ENCODE measurements around the gene HSPB1. TPM values are rescaled to one million over a fixed set of nuclear protein-coding genes. Genes with fewer than 3 reads are reported as not detected.

HSPB1 gene
- total and polyA plus RNA-seq, 7 experiments from 2014 or later, result 26.3 to 93.5 (median 40.6) TPM

- ATAC-seq (no peak), DNase-seq (no peak)
- peaks cover 4 to 6% of the 10 kb centered on the region in 2 donors for H3K27me3 ChIP-seq (ENCODE audit: control insufficient read depth in 2 of 2, insufficient read depth in 2 of 2, low read length in 2 of 2)
- H3K36me3 ChIP-seq (ENCODE audit: control insufficient read depth in 2 of 3, insufficient read depth in 3 of 3, low read length in 3 of 3), result no peaks in the 10 kb centered on the region
- ChIA-PET CTCF (no interaction called here), POLR2A (interaction anchor here (0.6 to 1.4 kb wide), 3 partner anchors 36 to 127 kb away, joined by 3 to 4 read pairs (median 4); partner anchors contain the start of gene YWHAG)
- intact Hi-C loops (cut with micrococcal nuclease), result no loop called here
- H3K9me3 Mint-ChIP-seq, result peaks cover 0 to under 1% (median 0%) of the 10 kb centered on the region in 11 donors
- H3K4me1 Mint-ChIP-seq, result peaks cover 10 to 18% (median 14%) of the 10 kb centered on the region in 7 donors
- no peak overlapping the region for H3K27ac Mint-ChIP-seq
- no peaks in the 10 kb centered on the region for H3K9me3 ChIP-seq (ENCODE audit: control insufficient read depth in 2 of 3, low read length in 3 of 3)
- peaks cover 6 to 10% of the 10 kb centered on the region in 2 donors for H3K4me1 ChIP-seq (ENCODE audit: control insufficient read depth in 2 of 2, insufficient read depth in 2 of 2, low read length in 2 of 2)
- no peak overlapping the region for H3K4me3 Mint-ChIP-seq
- H3K36me3 Mint-ChIP-seq, result peaks cover 0 to 6% (median 3%) of the 10 kb centered on the region in 5 donors
- no peak overlapping the region for H3K4me3 ChIP-seq (ENCODE audit: low read length)
- H3K27me3 Mint-ChIP-seq, result peaks cover 21 to 54% (median 31%) of the 10 kb centered on the region in 5 donors
- H3K27ac ChIP-seq (ENCODE audit: low read depth, low read length), result no peak overlapping the region
These were observed 23.9 kb upstream of the HSPB1 start for GRCh38 chr7:76278540-76278939.

- Mint-ChIP-seq H3K36me3 (peaks cover 0 to 6% (median 3%) of the 10 kb centered on the region in 5 donors), H3K27ac (no peak overlapping the region), H3K4me1 (peaks cover 6 to 16% (median 14%) of the 10 kb centered on the region in 7 donors), H3K9me3 (no peaks in the 10 kb centered on the region), H3K4me3 (peak overlapping the region in 5 of 10 donors; percentile 42 to 91 (median 73)), H3K27me3 (peaks cover 29 to 61% (median 42%) of the 10 kb centered on the region in 5 donors)
- H3K9me3 ChIP-seq (ENCODE audit: control insufficient read depth in 2 of 3, low read length in 3 of 3), result no peaks in the 10 kb centered on the region
- H3K27me3 ChIP-seq (ENCODE audit: control insufficient read depth in 2 of 2, insufficient read depth in 2 of 2, low read length in 2 of 2), result peaks cover 4 to 6% of the 10 kb centered on the region in 2 donors
- ChIA-PET POLR2A (no interaction called here), CTCF (no interaction called here)
- H3K4me1 ChIP-seq (ENCODE audit: control insufficient read depth in 2 of 2, insufficient read depth in 2 of 2, low read length in 2 of 2), result peaks cover 6 to 10% of the 10 kb centered on the region in 2 donors
- DNase-seq, result no peak
- no peak overlapping the region for H3K27ac ChIP-seq (ENCODE audit: low read depth, low read length)
- intact Hi-C loops (cut with micrococcal nuclease), result loop anchor here in 1 of 2 donors (5.0 kb wide), 1 partner anchor 37 kb away; no protein-coding TSS in a partner anchor
- H3K4me3 ChIP-seq (ENCODE audit: low read length), result no peak overlapping the region
- no peaks in the 10 kb centered on the region for H3K36me3 ChIP-seq (ENCODE audit: control insufficient read depth in 2 of 3, insufficient read depth in 3 of 3, low read length in 3 of 3)
- ATAC-seq, result no peak
These were observed 22.1 kb upstream of the HSPB1 start for GRCh38 chr7:76280408-76280807.

- DNase-seq, result peak in 1 of 9 donors; percentile 41
- peaks cover 6 to 16% (median 14%) of the 10 kb centered on the region in 7 donors for H3K4me1 Mint-ChIP-seq
- Histone ChIP-seq H3K27ac (ENCODE audit: low read depth, low read length) (no peak overlapping the region), H3K4me1 (ENCODE audit: control insufficient read depth in 2 of 2, insufficient read depth in 2 of 2, low read length in 2 of 2) (peaks cover 6 to 10% of the 10 kb centered on the region in 2 donors), H3K9me3 (ENCODE audit: control insufficient read depth in 2 of 3, low read length in 3 of 3) (no peaks in the 10 kb centered on the region), H3K27me3 (ENCODE audit: control insufficient read depth in 2 of 2, insufficient read depth in 2 of 2, low read length in 2 of 2) (peaks cover 4 to 6% of the 10 kb centered on the region in 2 donors), H3K36me3 (ENCODE audit: control insufficient read depth in 2 of 3, insufficient read depth in 3 of 3, low read length in 3 of 3) (no peaks in the 10 kb centered on the region), H3K4me3 (ENCODE audit: low read length) (peak overlapping the region; percentile 51)
- H3K27me3 Mint-ChIP-seq, result peaks cover 29 to 61% (median 38%) of the 10 kb centered on the region in 5 donors
- H3K9me3 Mint-ChIP-seq, result no peaks in the 10 kb centered on the region
- H3K4me3 Mint-ChIP-seq, result peak overlapping the region; percentile 55 to 91 (median 76)
- peak; percentile 57 for ATAC-seq
- intact Hi-C loops (cut with micrococcal nuclease), result loop anchor here in 1 of 2 donors (5.0 kb wide), 1 partner anchor 36 kb away; no protein-coding TSS in a partner anchor
- ChIA-PET POLR2A (no interaction called here), CTCF (interaction anchor here (1.2 to 1.3 kb wide), 2 partner anchors 10 to 33 kb away, joined by 4 to 5 read pairs; no protein-coding TSS in a partner anchor)
- H3K36me3 Mint-ChIP-seq, result peaks cover 0 to 6% (median 3%) of the 10 kb centered on the region in 5 donors
- peak overlapping the region in 2 of 9 donors; percentile 44 to 52 for H3K27ac Mint-ChIP-seq
These were observed 21.3 kb upstream of the HSPB1 start for GRCh38 chr7:76281006-76281705.

GRCh38 chr7:76281706-76282343 lies 20.6 kb upstream of the HSPB1 start:
- DNase-seq, result no peak
- CTCF ChIA-PET, result interaction anchor here (1.2 to 1.3 kb wide), 2 partner anchors 9 to 32 kb away, joined by 4 to 5 read pairs; no protein-coding TSS in a partner anchor
- Mint-ChIP-seq H3K9me3 (no peaks in the 10 kb centered on the region), H3K4me1 (peaks cover 6 to 16% (median 14%) of the 10 kb centered on the region in 7 donors), H3K27me3 (peaks cover 29 to 60% (median 35%) of the 10 kb centered on the region in 5 donors), H3K4me3 (peak overlapping the region; percentile 68 to 88 (median 82)), H3K36me3 (peaks cover 0 to 6% (median 3%) of the 10 kb centered on the region in 5 donors), H3K27ac (peak overlapping the region in 1 of 9 donors; percentile 68)
- Histone ChIP-seq H3K36me3 (ENCODE audit: control insufficient read depth in 2 of 3, insufficient read depth in 3 of 3, low read length in 3 of 3) (no peaks in the 10 kb centered on the region), H3K4me1 (ENCODE audit: control insufficient read depth in 2 of 2, insufficient read depth in 2 of 2, low read length in 2 of 2) (peaks cover 6 to 10% of the 10 kb centered on the region in 2 donors), H3K4me3 (ENCODE audit: low read length) (peak overlapping the region; percentile 10), H3K9me3 (ENCODE audit: control insufficient read depth in 2 of 3, low read length in 3 of 3) (no peaks in the 10 kb centered on the region), H3K27ac (ENCODE audit: low read depth, low read length) (no peak overlapping the region), H3K27me3 (ENCODE audit: control insufficient read depth in 2 of 2, insufficient read depth in 2 of 2, low read length in 2 of 2) (peaks cover 4 to 6% of the 10 kb centered on the region in 2 donors)
- POLR2A ChIA-PET, result no interaction called here
- intact Hi-C loops (cut with micrococcal nuclease), result loop anchor here in 1 of 2 donors (5.0 kb wide), 1 partner anchor 35 kb away; no protein-coding TSS in a partner anchor
- no peak for ATAC-seq

GRCh38 chr7:76282344-76283253 lies 19.9 kb upstream of the HSPB1 start:
- peaks cover 28 to 57% (median 30%) of the 10 kb centered on the region in 5 donors for H3K27me3 Mint-ChIP-seq
- DNase-seq, result peak in 1 of 9 donors; percentile 47
- H3K27ac Mint-ChIP-seq, result no peak overlapping the region
- Histone ChIP-seq H3K4me3 (ENCODE audit: low read length) (peak overlapping the region; percentile 10), H3K4me1 (ENCODE audit: control insufficient read depth in 2 of 2, insufficient read depth in 2 of 2, low read length in 2 of 2) (peaks cover 6 to 10% of the 10 kb centered on the region in 2 donors), H3K9me3 (ENCODE audit: control insufficient read depth in 2 of 3, low read length in 3 of 3) (no peaks in the 10 kb centered on the region), H3K27ac (ENCODE audit: low read depth, low read length) (no peak overlapping the region), H3K27me3 (ENCODE audit: control insufficient read depth in 2 of 2, insufficient read depth in 2 of 2, low read length in 2 of 2) (peaks cover 4 to 6% of the 10 kb centered on the region in 2 donors), H3K36me3 (ENCODE audit: control insufficient read depth in 2 of 3, insufficient read depth in 3 of 3, low read length in 3 of 3) (no peaks in the 10 kb centered on the region)
- ATAC-seq, result peak; percentile 47
- H3K4me1 Mint-ChIP-seq, result peaks cover 6 to 16% (median 14%) of the 10 kb centered on the region in 7 donors
- intact Hi-C loops (cut with micrococcal nuclease), result loop anchor here in 1 of 2 donors (5.0 kb wide), 1 partner anchor 35 kb away; no protein-coding TSS in a partner anchor
- POLR2A ChIA-PET, result interaction anchor here (0.8 kb wide), 1 partner anchor 67 kb away, joined by 3 read pairs; no protein-coding TSS in a partner anchor
- H3K4me3 Mint-ChIP-seq, result peak overlapping the region; percentile 68 to 88 (median 82)
- CTCF ChIA-PET, result interaction anchor here (1.2 to 1.3 kb wide), 2 partner anchors 9 to 31 kb away, joined by 4 to 5 read pairs; no protein-coding TSS in a partner anchor
- H3K36me3 Mint-ChIP-seq, result peaks cover 0 to 6% (median 3%) of the 10 kb centered on the region in 5 donors
- no peaks in the 10 kb centered on the region for H3K9me3 Mint-ChIP-seq

Data from naive thymus-derived CD4-positive, alpha-beta T cell (primary cell).